Measurements from ENCODE around the gene ZNF672.

GRCh38 chr1:248805876-248806275 is 32.1 kb upstream of the ZNF672 start:
- TF ChIP-seq POLR2AphosphoS5 (IDR thresholded peaks at IDR 0.05) = no peak
- no peak for TF ChIP-seq CTCF (IDR thresholded peaks at IDR 0.05)

Data from prostate gland (tissue), 2 donors.